H9 (cell line): Measurements from ENCODE around the gene PRR36. TPM values are rescaled to one million over a fixed set of nuclear protein-coding genes. Genes with fewer than 3 reads are reported as not detected.
A peak's percentile ranks its signal among the peaks of the same experiment; 100 is the strongest.

Experiments used
- DNase-seq: peaks from one replicate; pipeline ENCODE4 v3.0.0-alpha.2; 2017
- H2AFZ ChIP-seq: one replicate; pipeline ENCODE4 v1.6.1; 2013; ENCODE audit warnings: mild to moderate bottlenecking, low read length, control low read depth, moderate library complexity
- H2AK5ac ChIP-seq: 2 replicates; pipeline ENCODE4 v1.6.1; 2013; ENCODE audit warnings: low read length, control low read depth, mixed read lengths; ENCODE audit not compliant: insufficient read length
- H2BK120ac ChIP-seq: one replicate; pipeline ENCODE4 v1.6.1; 2013; ENCODE audit warnings: low read depth, mild to moderate bottlenecking, low read length, control low read depth, inconsistent platforms; ENCODE audit not compliant: poor library complexity, severe bottlenecking
- H2BK12ac ChIP-seq: 2 replicates; pipeline ENCODE4 v1.6.1; 2013; ENCODE audit warnings: low read length, control low read depth, mixed read lengths, low read depth; ENCODE audit not compliant: insufficient read length
- H2BK15ac ChIP-seq: 2 replicates; pipeline ENCODE4 v1.6.1; 2013; ENCODE audit warnings: low read depth, low read length, control low read depth
- H2BK20ac ChIP-seq: one replicate; pipeline ENCODE4 v1.6.1; 2013; ENCODE audit warnings: low read depth, mild to moderate bottlenecking, low read length, control low read depth, inconsistent platforms; ENCODE audit not compliant: poor library complexity, severe bottlenecking
- H2BK5ac ChIP-seq: 2 replicates; pipeline ENCODE4 v1.6.1; 2013; ENCODE audit warnings: low read length, control low read depth, mixed read lengths; ENCODE audit not compliant: insufficient read length
- H3K14ac ChIP-seq: 2 replicates; pipeline ENCODE4 v1.6.1; 2013; ENCODE audit warnings: low read length, control low read depth; ENCODE audit not compliant: insufficient read depth
- H3K18ac ChIP-seq: 2 replicates; pipeline ENCODE4 v1.6.1; 2013; ENCODE audit warnings: low read depth, mild to moderate bottlenecking, mixed read lengths, low read length, control low read depth; ENCODE audit not compliant: insufficient read length
- H3K23ac ChIP-seq: 2 replicates; pipeline ENCODE4 v1.6.1; 2013; ENCODE audit warnings: low read length, control low read depth, mixed read lengths, low read depth; ENCODE audit not compliant: insufficient read length
- H3K23me2 ChIP-seq: 2 replicates; pipeline ENCODE4 v1.6.1; 2013; ENCODE audit warnings: low read depth, mild to moderate bottlenecking, mixed read lengths, low read length, control low read depth; ENCODE audit not compliant: insufficient read length, poor library complexity, severe bottlenecking
- H3K27ac ChIP-seq: 2 replicates; pipeline ENCODE4 v1.5.1; 2013; ENCODE audit warnings: low read length, control low read depth, mixed read lengths, low read depth; ENCODE audit not compliant: insufficient read length
- H3K27me3 ChIP-seq: 2 replicates; pipeline ENCODE4 v1.6.1; 2013; ENCODE audit warnings: low read length, control low read depth, inconsistent platforms; ENCODE audit not compliant: insufficient read depth
- H3K4ac ChIP-seq: 2 replicates; pipeline ENCODE4 v1.6.1; 2013; ENCODE audit warnings: low read depth, mild to moderate bottlenecking, control low read depth, inconsistent platforms, low read length, moderate library complexity
- H3K4me1 ChIP-seq: 2 replicates; pipeline ENCODE4 v1.6.1; 2013; ENCODE audit warnings: low read length, control low read depth, inconsistent platforms; ENCODE audit not compliant: insufficient read depth
- H3K4me2 ChIP-seq: 2 replicates; pipeline ENCODE4 v1.6.1; 2013; ENCODE audit warnings: low read length, control low read depth, mixed read lengths; ENCODE audit not compliant: insufficient read length, insufficient read depth
- H3K56ac ChIP-seq: 2 replicates; pipeline ENCODE4 v1.6.1; 2013; ENCODE audit warnings: low read depth, mild to moderate bottlenecking, mixed read lengths, low read length, control low read depth; ENCODE audit not compliant: insufficient read length
- H3K79me1 ChIP-seq: 2 replicates; pipeline ENCODE4 v1.6.1; 2013; ENCODE audit warnings: low read depth, mild to moderate bottlenecking, moderate library complexity, low read length, control low read depth, inconsistent platforms; ENCODE audit not compliant: insufficient read depth, poor library complexity, severe bottlenecking
- H3K79me2 ChIP-seq: 2 replicates; pipeline ENCODE4 v1.6.1; 2013; ENCODE audit warnings: low read length, control low read depth, inconsistent platforms; ENCODE audit not compliant: insufficient read depth
- H3K9ac ChIP-seq: 2 replicates; pipeline ENCODE4 v1.6.1; 2013; ENCODE audit warnings: low read length, control low read depth, mixed read lengths; ENCODE audit not compliant: insufficient read length; ENCODE audit errors: extremely low read depth
- H3K9me3 ChIP-seq: one replicate; pipeline ENCODE4 v1.6.1; 2013; ENCODE audit warnings: low read depth, low read length, inconsistent platforms; ENCODE audit not compliant: control insufficient read depth
- H3T11ph ChIP-seq: one replicate; pipeline ENCODE4 v1.6.1; 2013; ENCODE audit warnings: mild to moderate bottlenecking, low read length, control low read depth, inconsistent platforms
- H4K20me1 ChIP-seq: one replicate; pipeline ENCODE4 v1.6.1; 2013; ENCODE audit not compliant: control insufficient read depth, insufficient read length, insufficient read depth
- H4K5ac ChIP-seq: 2 replicates; pipeline ENCODE4 v1.6.1; 2013; ENCODE audit warnings: low read depth, mild to moderate bottlenecking, mixed read lengths, low read length, control low read depth; ENCODE audit not compliant: insufficient read length
- H4K8ac ChIP-seq: replicated peaks from 2 replicates; pipeline ENCODE4 v1.6.1; 2013; ENCODE audit warnings: low read length, control low read depth, mixed read lengths, low read depth; ENCODE audit not compliant: insufficient read length
- H4K91ac ChIP-seq: 2 replicates; pipeline ENCODE4 v1.6.1; 2013; ENCODE audit warnings: low read depth, mild to moderate bottlenecking, moderate library complexity, mixed read lengths, low read length, control low read depth; ENCODE audit not compliant: insufficient read length
- H3K27ac Mint-ChIP-seq, 3 experiments: 2 replicates in 2 of 3; 3 replicates in 1 of 3; pipeline ENCODE4 v1.8.0; 2020 to 2021; ENCODE audit warnings: mixed read lengths in 3 of 3, mild to moderate bottlenecking in 1 of 3, moderate library complexity in 1 of 3
- H3K27me3 Mint-ChIP-seq: 2 replicates; pipeline ENCODE4 v1.8.0; 2021; ENCODE audit warnings: low read depth, mild to moderate bottlenecking, moderate library complexity, mixed read lengths
- H3K36me3 Mint-ChIP-seq, 3 experiments: 2 replicates in 2 of 3; 3 replicates in 1 of 3; pipeline ENCODE4 v1.8.0; 2020 to 2021; ENCODE audit warnings: low read depth in 3 of 3, mixed read lengths in 3 of 3; ENCODE audit not compliant: insufficient read depth in 1 of 3
- H3K4me1 Mint-ChIP-seq, 2 experiments: 2 replicates each; pipeline ENCODE4 v1.8.0; 2020; ENCODE audit warnings: mixed read lengths in 2 of 2
- H3K4me3 Mint-ChIP-seq, 2 experiments: 2 replicates in 1 of 2; 3 replicates in 1 of 2; pipeline ENCODE4 v1.8.0; 2020 to 2021; ENCODE audit warnings: mild to moderate bottlenecking in 2 of 2, mixed read lengths in 2 of 2, moderate library complexity in 1 of 2
- H3K9me3 Mint-ChIP-seq, 2 experiments: 2 replicates in 1 of 2; 3 replicates in 1 of 2; pipeline ENCODE4 v1.8.0; 2020; ENCODE audit warnings: mild to moderate bottlenecking in 2 of 2, mixed read lengths in 2 of 2, moderate library complexity in 1 of 2
- WGBS: extraction: QIAGEN DNeasy Blood & Tissue Kit; methylation state at CpG from one replicate; pipeline ENCODE4 v1.1.7; 2013; ENCODE audit warnings: missing lambda C conversion rate, low lambda C conversion rate, mixed read lengths; ENCODE audit not compliant: insufficient read length; ENCODE audit errors: extremely low coverage; 5-methylcytosine and 5-hydroxymethylcytosine counted together
- total RNA-seq: library from RNA; stranded (reverse); gene quantifications from 2 replicates; pipeline ENCODE4 v1.2.1, GENCODE V29; 2021
- TF ChIP-seq, protein P1 (sequence below): fragments of 200-600 bp; sonication (generic); conservative IDR thresholded peaks from 3 replicates; pipeline ENCODE4 v1.8.0; 2021; ENCODE audit warnings: antibody characterized with exemption, mild to moderate bottlenecking

The PRR36 gene
- total RNA-seq, 1 experiment from 2014 or later: 20.4 TPM

DNA sequence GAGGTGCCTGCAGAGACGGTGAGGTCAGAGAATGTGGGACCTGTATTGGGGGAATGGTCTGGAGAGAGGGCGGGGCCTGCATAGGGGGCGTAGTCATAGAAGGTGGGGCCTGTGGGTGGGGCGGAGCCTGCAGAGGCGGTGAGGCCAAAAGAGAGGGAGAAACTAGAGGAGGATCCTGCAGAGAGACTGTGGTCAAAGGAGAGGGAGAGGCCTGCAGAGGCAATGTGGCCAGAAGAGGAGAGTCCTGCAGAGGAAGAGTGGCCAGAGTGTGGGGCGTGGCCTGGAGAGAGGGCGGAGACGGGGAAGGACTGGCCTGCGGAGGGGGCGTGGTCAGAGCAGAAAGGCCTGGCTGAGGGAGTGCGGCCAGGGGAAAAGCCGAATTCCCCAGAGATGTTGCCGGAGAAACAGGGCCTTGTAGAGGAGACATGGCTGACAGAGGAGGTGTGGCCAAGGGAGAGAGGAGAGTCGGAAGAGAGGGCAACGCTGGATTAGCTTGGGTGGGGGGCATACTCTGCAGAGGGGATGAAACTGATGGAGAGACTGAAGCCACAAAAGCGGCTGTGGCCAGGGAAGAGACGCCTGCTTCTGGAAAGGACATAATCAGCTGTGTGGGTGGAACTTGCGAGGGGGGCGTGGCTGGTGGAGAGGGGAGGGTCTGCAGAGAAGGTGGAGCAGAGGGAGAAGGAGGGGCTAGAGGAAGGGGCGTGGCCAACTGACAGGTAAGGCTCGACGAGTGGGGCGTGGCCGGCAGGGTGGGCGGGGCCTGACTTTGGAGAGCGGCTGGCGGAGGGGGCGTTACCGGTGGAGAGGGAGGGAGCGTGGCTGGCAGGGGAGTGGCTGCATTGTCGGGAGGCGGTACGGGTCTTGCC is 2.5 kb downstream of the PRR36 start:
- Histone ChIP-seq H4K5ac (no peak overlapping the region), H4K20me1 (peaks cover 2% of the 10 kb centered on the region), H2BK5ac (no peak overlapping the region), H2AFZ (no peak overlapping the region), H4K8ac (no peak overlapping the region), H3K4ac (no peak overlapping the region), H2BK20ac (no peak overlapping the region), H3K27ac (no peak overlapping the region), H3T11ph (no peak overlapping the region), H2BK12ac (no peak overlapping the region), H4K91ac (no peak overlapping the region), H3K23ac (no peak overlapping the region), H3K79me2 (no peaks in the 10 kb centered on the region), H2BK120ac (no peak overlapping the region), H3K14ac (no peak overlapping the region), H2BK15ac (no peak overlapping the region), H3K9ac (no peak overlapping the region), H3K4me1 (no peaks in the 10 kb centered on the region; the same call in 1 of the 2 replicates), H3K4me2 (peak overlapping the region; percentile 24), H3K79me1 (no peaks in the 10 kb centered on the region), H2AK5ac (no peak overlapping the region), H3K56ac (no peak overlapping the region), H3K23me2 (peaks cover 22% of the 10 kb centered on the region), H3K9me3 (no peaks in the 10 kb centered on the region), H3K27me3 (peaks cover 1% of the 10 kb centered on the region; the same call in 1 of the 2 replicates), H3K18ac (no peak overlapping the region)
- peak; percentile 99 for DNase-seq
- Mint-ChIP-seq H3K4me3 (peak overlapping the region; percentile 42 to 73), H3K27ac (peak overlapping the region; percentile 83 to 99 (median 98)), H3K36me3 (peaks cover 0 to 6% (median 5%) of the 10 kb centered on the region in 3 experiments; a peak in 4 of 7 replicates), H3K27me3 (peaks cover 21% of the 10 kb centered on the region), H3K4me1 (peaks cover 17 to 35% of the 10 kb centered on the region in 2 experiments), H3K9me3 (no peaks in the 10 kb centered on the region)
- TF ChIP-seq, protein P1, sequence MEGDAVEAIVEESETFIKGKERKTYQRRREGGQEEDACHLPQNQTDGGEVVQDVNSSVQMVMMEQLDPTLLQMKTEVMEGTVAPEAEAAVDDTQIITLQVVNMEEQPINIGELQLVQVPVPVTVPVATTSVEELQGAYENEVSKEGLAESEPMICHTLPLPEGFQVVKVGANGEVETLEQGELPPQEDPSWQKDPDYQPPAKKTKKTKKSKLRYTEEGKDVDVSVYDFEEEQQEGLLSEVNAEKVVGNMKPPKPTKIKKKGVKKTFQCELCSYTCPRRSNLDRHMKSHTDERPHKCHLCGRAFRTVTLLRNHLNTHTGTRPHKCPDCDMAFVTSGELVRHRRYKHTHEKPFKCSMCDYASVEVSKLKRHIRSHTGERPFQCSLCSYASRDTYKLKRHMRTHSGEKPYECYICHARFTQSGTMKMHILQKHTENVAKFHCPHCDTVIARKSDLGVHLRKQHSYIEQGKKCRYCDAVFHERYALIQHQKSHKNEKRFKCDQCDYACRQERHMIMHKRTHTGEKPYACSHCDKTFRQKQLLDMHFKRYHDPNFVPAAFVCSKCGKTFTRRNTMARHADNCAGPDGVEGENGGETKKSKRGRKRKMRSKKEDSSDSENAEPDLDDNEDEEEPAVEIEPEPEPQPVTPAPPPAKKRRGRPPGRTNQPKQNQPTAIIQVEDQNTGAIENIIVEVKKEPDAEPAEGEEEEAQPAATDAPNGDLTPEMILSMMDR: no peak
- no CpG with 5 or more reads among the region's 33 CpGs for WGBS
